ENCODE results near the gene CEP95. TPM values are rescaled to one million over a fixed set of nuclear protein-coding genes. Genes with fewer than 3 reads are reported as not detected.
A peak's percentile ranks its signal among the peaks of the same experiment; 100 is the strongest.

CEP95 gene
- total and polyA plus RNA-seq, 11 donors, result 9.4 to 25.1 (median 13.1) TPM

DNA sequence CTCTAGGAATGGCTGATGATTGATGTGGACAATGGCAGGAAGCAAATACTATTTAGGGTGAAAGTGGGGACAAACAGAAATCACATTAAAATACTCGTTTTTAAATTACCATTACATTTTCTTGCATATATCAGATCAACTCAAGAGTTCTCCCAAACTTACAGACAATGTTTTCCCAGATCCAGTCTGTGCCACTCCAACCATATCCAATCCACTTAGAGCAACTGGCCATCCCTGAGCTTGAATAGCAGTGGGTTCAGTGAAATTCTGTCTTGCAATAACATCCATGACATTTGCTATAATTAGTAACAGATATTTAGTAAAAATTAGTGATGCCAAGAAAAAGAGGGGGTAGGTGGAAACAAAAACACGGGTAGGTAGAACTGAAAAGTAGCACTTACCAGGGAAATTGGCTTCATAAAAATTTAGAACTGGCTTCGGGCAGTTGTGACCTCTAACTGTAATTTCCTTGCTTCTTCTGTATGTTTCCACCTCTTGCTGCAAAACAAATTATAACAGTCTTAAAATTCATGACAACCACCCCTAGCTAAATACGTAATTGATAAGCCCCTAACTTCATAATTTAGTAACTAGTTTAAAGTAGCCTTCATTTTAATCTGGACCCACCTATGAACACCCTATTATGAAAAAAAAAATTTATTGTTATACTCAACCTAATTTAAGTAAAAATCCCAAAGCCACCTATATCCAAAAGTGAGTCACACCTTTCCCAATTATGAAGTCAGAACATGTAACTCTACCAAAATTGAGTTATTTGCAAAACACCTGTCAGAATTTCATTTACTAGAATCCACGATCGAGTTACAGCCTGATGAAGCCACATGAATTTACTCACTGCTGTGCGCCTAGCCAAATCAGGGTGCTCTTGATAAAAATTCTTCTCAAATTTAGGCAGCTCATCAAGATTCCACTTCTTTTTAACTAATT lies 2.7 kb upstream of the CEP95 start:
- Histone ChIP-seq H3K27me3 (no peaks in the 10 kb centered on the region), H3K4me3 (peak overlapping the region; percentile 77 to 99 (median 88)), H3K9me3 (no peaks in the 10 kb centered on the region), H3K4me1 (peaks cover 14 to 72% (median 59%) of the 10 kb centered on the region in 12 donors), H3K36me3 (peaks cover 14 to 66% (median 62%) of the 10 kb centered on the region in 9 donors), H3K27ac (peak overlapping the region; percentile 96 to 100 (median 99))
- ATAC-seq (no peak), DNase-seq (no peak)
- no peak for TF ChIP-seq POLR2A (IDR thresholded peaks at IDR 0.05)
- TF ChIP-seq, protein P1, sequence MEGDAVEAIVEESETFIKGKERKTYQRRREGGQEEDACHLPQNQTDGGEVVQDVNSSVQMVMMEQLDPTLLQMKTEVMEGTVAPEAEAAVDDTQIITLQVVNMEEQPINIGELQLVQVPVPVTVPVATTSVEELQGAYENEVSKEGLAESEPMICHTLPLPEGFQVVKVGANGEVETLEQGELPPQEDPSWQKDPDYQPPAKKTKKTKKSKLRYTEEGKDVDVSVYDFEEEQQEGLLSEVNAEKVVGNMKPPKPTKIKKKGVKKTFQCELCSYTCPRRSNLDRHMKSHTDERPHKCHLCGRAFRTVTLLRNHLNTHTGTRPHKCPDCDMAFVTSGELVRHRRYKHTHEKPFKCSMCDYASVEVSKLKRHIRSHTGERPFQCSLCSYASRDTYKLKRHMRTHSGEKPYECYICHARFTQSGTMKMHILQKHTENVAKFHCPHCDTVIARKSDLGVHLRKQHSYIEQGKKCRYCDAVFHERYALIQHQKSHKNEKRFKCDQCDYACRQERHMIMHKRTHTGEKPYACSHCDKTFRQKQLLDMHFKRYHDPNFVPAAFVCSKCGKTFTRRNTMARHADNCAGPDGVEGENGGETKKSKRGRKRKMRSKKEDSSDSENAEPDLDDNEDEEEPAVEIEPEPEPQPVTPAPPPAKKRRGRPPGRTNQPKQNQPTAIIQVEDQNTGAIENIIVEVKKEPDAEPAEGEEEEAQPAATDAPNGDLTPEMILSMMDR (IDR thresholded peaks at IDR 0.05), result no peak
- intact Hi-C loops (cut with DNase I), result loop anchor here in 2 of 10 donors (10.0 kb wide), 3 partner anchors 199 to 679 kb away; partner anchors contain the start of genes FTSJ3 (in 1 of the 2) and PSMC5 (in 1 of the 2)
- 20 to 25% (median 23%) methylated on average over 7 of the region's 7 CpGs for WGBS, 4 donors

DNA sequence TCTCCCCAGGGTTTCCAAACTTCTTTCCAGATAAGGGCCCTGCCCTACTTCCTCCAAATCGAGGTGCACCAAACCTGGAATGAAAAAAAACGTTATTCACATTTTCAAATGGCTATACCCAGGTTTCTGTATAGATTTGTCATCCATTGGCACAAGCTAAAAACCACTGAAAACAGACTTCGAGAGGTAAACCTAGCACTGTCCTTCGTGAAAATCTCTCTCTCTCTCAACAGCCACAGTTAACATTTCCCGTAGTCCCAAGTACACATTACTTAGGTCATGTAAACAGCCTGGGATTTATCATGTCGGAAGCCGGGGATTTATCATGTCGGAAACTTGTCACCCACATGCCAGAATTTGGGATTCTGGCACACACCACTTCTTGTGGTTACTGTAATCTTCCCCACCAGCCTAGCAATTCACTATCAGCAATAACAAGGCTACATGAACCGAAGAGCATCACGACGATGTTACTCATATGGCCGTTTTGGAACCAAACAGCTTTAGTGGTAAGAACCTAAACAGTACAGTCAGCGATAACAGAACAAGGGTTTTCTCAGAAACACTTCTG lies 1.9 kb upstream of the CEP95 start:
- no peak for DNase-seq
- TF ChIP-seq POLR2A (IDR thresholded peaks at IDR 0.05), result no peak
- TF ChIP-seq, protein P1 (IDR thresholded peaks at IDR 0.05), result no peak
- intact Hi-C loops (cut with DNase I), result loop anchor here in 2 of 10 donors (5.0 to 10.0 kb wide), 4 partner anchors 200 to 680 kb away; partner anchors contain the start of genes FTSJ3 (in 1 of the 2) and PSMC5 (in 1 of the 2)
- H3K4me1 ChIP-seq, result peaks cover 14 to 71% (median 64%) of the 10 kb centered on the region in 12 donors
- no peaks in the 10 kb centered on the region for H3K9me3 ChIP-seq
- H3K36me3 ChIP-seq, result peaks cover 14 to 66% (median 62%) of the 10 kb centered on the region in 9 donors
- H3K27me3 ChIP-seq, result no peaks in the 10 kb centered on the region
- ATAC-seq, result no peak
- WGBS, 4 donors, result 0 to 1% (median 1%) methylated on average over 13 of the region's 13 CpGs
- peak overlapping the region; percentile 77 to 99 (median 88) for H3K4me3 ChIP-seq
- H3K27ac ChIP-seq, result peak overlapping the region; percentile 96 to 100 (median 99)

DNA sequence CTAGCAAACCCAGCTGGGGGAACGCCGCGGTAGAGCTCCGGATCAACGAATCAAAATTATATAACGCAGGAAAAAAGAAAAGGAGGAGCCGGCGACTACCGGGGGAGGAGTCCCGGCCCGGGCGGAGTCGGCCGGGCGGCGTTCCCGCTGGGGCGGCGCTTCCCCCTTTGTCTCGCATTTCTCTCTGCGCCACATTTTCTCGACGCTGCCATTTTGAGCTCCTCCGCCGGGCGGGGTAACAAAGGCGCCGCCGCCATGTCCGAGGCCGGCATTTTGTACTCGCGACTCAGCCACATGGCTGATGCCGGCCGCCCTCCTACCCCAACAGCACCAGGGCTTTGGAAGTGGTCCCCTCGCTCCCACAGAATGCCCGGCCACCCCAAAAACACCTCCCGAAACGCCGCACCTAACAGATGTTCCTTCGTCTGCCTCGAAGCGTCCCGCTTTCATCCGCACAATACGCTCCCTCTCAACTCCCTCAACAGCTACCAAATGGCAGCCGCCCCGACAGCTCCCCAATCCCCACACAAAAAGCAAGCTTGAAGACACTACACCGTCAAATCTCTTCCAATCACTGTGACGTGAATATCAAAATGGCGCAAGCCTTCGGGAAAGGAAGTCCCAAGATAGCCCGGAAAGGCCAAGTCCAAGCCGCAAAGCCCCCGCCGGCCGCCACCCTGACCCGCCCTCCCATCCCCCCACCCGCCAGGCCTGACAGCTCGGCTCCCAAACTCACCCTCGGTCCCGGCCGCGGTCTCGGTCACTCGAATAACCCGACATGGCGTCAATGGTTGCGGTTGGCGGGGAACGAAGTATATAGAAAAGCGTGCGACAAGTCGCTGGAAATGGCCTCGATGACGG lies 1.2 kb upstream of the CEP95 start:
- Histone ChIP-seq H3K9me3 (no peaks in the 10 kb centered on the region), H3K36me3 (peaks cover 14 to 66% (median 62%) of the 10 kb centered on the region in 9 donors), H3K4me3 (peak overlapping the region; percentile 77 to 99 (median 88)), H3K27ac (peak overlapping the region; percentile 96 to 100 (median 99)), H3K27me3 (no peaks in the 10 kb centered on the region), H3K4me1 (peaks cover 14 to 65% (median 59%) of the 10 kb centered on the region in 12 donors)
- ATAC-seq, result peak; percentile 66 to 75 (median 70)
- TF ChIP-seq POLR2A (IDR thresholded peaks at IDR 0.05), result peak in 1 of 2 donors; percentile 55
- TF ChIP-seq, protein P1 (IDR thresholded peaks at IDR 0.05), result no peak
- peak; percentile 90 to 95 (median 94) for DNase-seq
- intact Hi-C loops (cut with DNase I), result loop anchor here in 2 of 10 donors (5.0 to 10.0 kb wide), 4 partner anchors 201 to 681 kb away; partner anchors contain the start of genes FTSJ3 (in 1 of the 2) and PSMC5 (in 1 of the 2)
- WGBS, 4 donors, result 0% methylated on average over 64 to 76 of the region's 76 CpGs

Measured in heart left ventricle (tissue), 16 donors.